Nephron (organoid): Measurements from ENCODE around the gene CPLX3.

ENCODE experiments used
- H3K27ac Mint-ChIP-seq, 3 experiments: 2 replicates each; pipeline ENCODE4 v1.8.0; 2020; ENCODE audit warnings: mixed read lengths in 3 of 3, mild to moderate bottlenecking in 2 of 3, moderate library complexity in 1 of 3
- H3K27me3 Mint-ChIP-seq: 2 replicates; pipeline ENCODE4 v1.8.0; 2021; ENCODE audit warnings: low read depth, mild to moderate bottlenecking, moderate library complexity, mixed read lengths
- H3K36me3 Mint-ChIP-seq: 2 replicates; pipeline ENCODE4 v1.8.0; 2020; ENCODE audit warnings: low read depth, mixed read lengths
- H3K4me1 Mint-ChIP-seq: 2 replicates; pipeline ENCODE4 v1.8.0; 2020; ENCODE audit warnings: mixed read lengths
- H3K4me3 Mint-ChIP-seq, 3 experiments: 2 replicates each; pipeline ENCODE4 v1.8.0; 2020; ENCODE audit warnings: mild to moderate bottlenecking in 3 of 3, mixed read lengths in 3 of 3, moderate library complexity in 2 of 3
- H3K9me3 Mint-ChIP-seq: 2 replicates; pipeline ENCODE4 v1.8.0; 2020; ENCODE audit warnings: mixed read lengths
- CTCF ChIP-seq, 3 experiments: fragments of 200-600 bp; sonication (generic); IDR thresholded peaks; one replicate each; pipeline ENCODE4 v1.5.0; 2021; ENCODE audit warnings: antibody characterized with exemption in 3 of 3; ENCODE audit not compliant: unreplicated experiment in 3 of 3

CPLX3 gene

GRCh38 chr15:74863239-74864056 lies 37.0 kb downstream of the CPLX3 start:
- no peak for TF ChIP-seq CTCF (IDR thresholded peaks at IDR 0.05; ENCODE audit: unreplicated experiment in 3 of 3)
- no peak overlapping the region for H3K4me3 Mint-ChIP-seq
- peaks cover 41% of the 10 kb centered on the region for H3K4me1 Mint-ChIP-seq
- no peaks in the 10 kb centered on the region for H3K9me3 Mint-ChIP-seq
- peaks cover 28% of the 10 kb centered on the region for H3K36me3 Mint-ChIP-seq
- H3K27me3 Mint-ChIP-seq = no peaks in the 10 kb centered on the region
- peak overlapping the region in 2 of 3 experiments; percentile 24 to 26 for H3K27ac Mint-ChIP-seq

- H3K4me1 Mint-ChIP-seq = peaks cover 39% of the 10 kb centered on the region
- TF ChIP-seq CTCF (IDR thresholded peaks at IDR 0.05; ENCODE audit: unreplicated experiment in 3 of 3) = no peak
- H3K4me3 Mint-ChIP-seq = no peak overlapping the region
- peaks cover 29% of the 10 kb centered on the region for H3K36me3 Mint-ChIP-seq
- H3K27ac Mint-ChIP-seq = peak overlapping the region; percentile 6 to 32 (median 16)
- no peaks in the 10 kb centered on the region for H3K9me3 Mint-ChIP-seq
- no peaks in the 10 kb centered on the region for H3K27me3 Mint-ChIP-seq
Observed at GRCh38 chr15:74864296-74864695, 37.9 kb downstream of the CPLX3 start.

DNA sequence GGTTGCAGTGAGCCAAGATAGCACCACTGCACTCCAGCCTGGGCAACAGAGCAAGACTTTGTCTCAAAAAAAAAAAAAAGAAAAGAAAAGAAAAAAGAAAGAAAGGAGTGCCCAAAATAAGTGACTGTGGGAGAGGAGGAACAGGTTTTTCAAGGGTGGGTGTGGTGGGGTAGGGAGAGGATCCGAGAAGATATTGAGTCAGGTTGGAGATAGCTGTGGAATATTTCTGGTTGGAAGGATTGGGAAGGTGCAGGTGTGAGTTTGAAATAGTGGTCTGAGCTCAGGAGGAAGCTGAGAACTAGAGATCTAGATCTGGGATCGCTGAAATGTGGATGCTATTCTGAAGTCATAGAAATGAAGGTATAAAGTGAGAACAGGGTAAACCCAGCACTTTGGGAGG lies 38.9 kb downstream of the CPLX3 start:
- peak overlapping the region in 2 of 3 experiments; percentile 68 to 72 for H3K27ac Mint-ChIP-seq
- H3K27me3 Mint-ChIP-seq = no peaks in the 10 kb centered on the region
- H3K4me1 Mint-ChIP-seq = peaks cover 48% of the 10 kb centered on the region
- no peak for TF ChIP-seq CTCF (IDR thresholded peaks at IDR 0.05; ENCODE audit: unreplicated experiment in 3 of 3)
- H3K4me3 Mint-ChIP-seq = no peak overlapping the region
- peaks cover 29% of the 10 kb centered on the region for H3K36me3 Mint-ChIP-seq
- no peaks in the 10 kb centered on the region for H3K9me3 Mint-ChIP-seq

DNA sequence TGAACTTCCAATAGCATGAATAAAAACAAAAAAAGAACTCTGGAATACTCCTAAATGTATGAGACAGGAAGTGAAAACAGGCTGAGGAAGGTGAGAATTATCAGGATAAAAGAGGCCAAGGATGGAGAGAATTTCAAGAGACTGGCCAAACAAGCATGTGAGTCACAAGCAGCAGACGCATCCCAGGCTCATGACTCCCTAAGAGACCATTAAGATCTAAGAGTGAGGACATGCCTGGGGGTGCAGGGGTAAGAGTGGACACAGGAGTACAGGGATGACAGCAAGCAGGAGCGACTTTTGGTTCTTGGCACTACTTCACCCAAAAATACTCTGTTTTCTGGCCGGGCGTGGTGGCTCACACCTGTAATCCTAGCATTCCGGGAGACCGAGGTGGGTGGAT lies 39.7 kb downstream of the CPLX3 start:
- Mint-ChIP-seq H3K4me1 (peaks cover 56% of the 10 kb centered on the region), H3K9me3 (no peaks in the 10 kb centered on the region), H3K36me3 (peaks cover 29% of the 10 kb centered on the region), H3K27me3 (no peaks in the 10 kb centered on the region), H3K4me3 (no peak overlapping the region), H3K27ac (peak overlapping the region; percentile 68 to 72 (median 70))
- no peak for TF ChIP-seq CTCF (IDR thresholded peaks at IDR 0.05; ENCODE audit: unreplicated experiment in 3 of 3)

DNA sequence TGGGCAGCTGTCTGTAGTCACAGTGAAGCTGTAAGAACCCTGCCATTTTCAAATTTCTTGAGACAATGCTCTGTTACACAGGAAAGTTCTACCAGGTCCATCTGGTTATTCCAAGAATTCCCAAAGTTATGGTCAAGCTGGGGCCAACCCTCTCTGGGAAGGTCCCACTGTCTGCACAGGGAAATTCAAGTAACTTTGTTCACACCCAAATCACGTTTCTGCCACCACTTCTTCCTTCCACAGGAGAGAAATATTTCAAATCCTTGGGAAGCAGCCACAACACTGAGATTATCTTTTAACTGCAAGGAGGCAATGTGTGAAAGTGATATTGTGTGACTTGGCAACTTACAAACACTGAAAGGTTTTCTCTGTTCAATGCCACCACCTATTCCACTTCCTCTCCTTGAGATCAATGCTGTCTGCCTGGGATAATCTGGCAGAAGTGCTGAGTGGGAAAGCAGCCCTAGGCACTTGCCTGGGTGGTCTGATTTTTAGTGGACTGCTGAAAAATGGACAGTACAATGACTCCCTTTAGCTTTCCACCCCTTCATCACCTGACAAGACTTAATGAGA lies 41.1 kb downstream of the CPLX3 start:
- peak overlapping the region; percentile 73 to 87 (median 83) for H3K27ac Mint-ChIP-seq
- H3K36me3 Mint-ChIP-seq = peaks cover 31% of the 10 kb centered on the region
- H3K27me3 Mint-ChIP-seq = no peaks in the 10 kb centered on the region
- peak overlapping the region in 2 of 3 experiments; percentile 43 to 58 for H3K4me3 Mint-ChIP-seq
- no peak for TF ChIP-seq CTCF (IDR thresholded peaks at IDR 0.05; ENCODE audit: unreplicated experiment in 3 of 3)
- no peaks in the 10 kb centered on the region for H3K9me3 Mint-ChIP-seq
- H3K4me1 Mint-ChIP-seq = peaks cover 60% of the 10 kb centered on the region
